ENCODE measurements around the gene TTC17.

Gene TTC17, protein sequence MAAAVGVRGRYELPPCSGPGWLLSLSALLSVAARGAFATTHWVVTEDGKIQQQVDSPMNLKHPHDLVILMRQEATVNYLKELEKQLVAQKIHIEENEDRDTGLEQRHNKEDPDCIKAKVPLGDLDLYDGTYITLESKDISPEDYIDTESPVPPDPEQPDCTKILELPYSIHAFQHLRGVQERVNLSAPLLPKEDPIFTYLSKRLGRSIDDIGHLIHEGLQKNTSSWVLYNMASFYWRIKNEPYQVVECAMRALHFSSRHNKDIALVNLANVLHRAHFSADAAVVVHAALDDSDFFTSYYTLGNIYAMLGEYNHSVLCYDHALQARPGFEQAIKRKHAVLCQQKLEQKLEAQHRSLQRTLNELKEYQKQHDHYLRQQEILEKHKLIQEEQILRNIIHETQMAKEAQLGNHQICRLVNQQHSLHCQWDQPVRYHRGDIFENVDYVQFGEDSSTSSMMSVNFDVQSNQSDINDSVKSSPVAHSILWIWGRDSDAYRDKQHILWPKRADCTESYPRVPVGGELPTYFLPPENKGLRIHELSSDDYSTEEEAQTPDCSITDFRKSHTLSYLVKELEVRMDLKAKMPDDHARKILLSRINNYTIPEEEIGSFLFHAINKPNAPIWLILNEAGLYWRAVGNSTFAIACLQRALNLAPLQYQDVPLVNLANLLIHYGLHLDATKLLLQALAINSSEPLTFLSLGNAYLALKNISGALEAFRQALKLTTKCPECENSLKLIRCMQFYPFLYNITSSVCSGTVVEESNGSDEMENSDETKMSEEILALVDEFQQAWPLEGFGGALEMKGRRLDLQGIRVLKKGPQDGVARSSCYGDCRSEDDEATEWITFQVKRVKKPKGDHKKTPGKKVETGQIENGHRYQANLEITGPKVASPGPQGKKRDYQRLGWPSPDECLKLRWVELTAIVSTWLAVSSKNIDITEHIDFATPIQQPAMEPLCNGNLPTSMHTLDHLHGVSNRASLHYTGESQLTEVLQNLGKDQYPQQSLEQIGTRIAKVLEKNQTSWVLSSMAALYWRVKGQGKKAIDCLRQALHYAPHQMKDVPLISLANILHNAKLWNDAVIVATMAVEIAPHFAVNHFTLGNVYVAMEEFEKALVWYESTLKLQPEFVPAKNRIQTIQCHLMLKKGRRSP

DNA sequence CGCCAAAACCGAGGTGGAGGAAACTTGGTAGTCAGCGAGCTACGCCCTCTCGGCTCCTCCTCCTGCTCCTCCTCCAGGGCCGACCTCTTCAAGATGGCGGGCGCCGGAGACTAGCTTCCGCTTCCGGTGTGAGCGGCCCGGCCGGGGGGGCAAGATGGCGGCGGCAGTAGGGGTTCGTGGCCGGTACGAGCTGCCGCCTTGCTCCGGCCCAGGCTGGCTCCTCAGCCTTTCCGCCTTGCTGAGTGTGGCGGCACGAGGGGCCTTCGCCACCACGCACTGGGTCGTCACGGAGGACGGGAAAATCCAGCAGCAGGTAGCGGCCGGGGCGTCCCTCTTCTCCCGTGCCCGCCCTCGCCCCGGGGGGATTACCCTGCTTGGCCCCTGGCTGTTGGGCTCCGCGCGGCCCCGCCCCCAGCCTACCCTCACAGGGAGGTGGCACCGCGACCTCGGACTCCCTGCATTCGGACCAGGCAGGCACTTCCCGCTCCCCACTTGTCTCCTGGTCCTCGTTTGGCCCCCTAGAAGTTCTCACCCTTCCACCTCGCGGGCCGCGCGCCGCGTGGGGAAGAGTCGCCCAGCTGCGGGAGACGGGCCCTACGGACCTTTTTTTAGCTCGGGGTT, at the start of gene TTC17:
TSS of gene TTC17 (plus strand) at position 120 of the 621 bp plus-strand sequence. CDS start at position 155, 35 bp downstream.
- ChIA-PET POLR2A (interaction anchor here (0.6 to 3.9 kb wide), 11 partner anchors 8 to 914 kb away, joined by 3 to 49 read pairs (median 5); partner anchors contain the start of gene API5), CTCF (interaction anchor here (1.8 to 2.1 kb wide), 2 partner anchors 47 to 61 kb away, joined by 5 to 12 read pairs; partner anchors contain the start of gene API5)
- Histone ChIP-seq H3K4me1 (ENCODE audit: control insufficient read depth, insufficient read depth, low read length) (peaks cover 3% of the 10 kb centered on the region), H3K4me3 (ENCODE audit: low read depth, low read length) (peak within 1 kb of the TSS; percentile 100), H3K36me3 (ENCODE audit: control insufficient read depth in 2 of 2, insufficient read depth in 1 of 2, low read length in 2 of 2) (no peaks in the 10 kb centered on the region), H3K9me3 (ENCODE audit: control insufficient read depth, insufficient read depth, low read depth, low read length) (no peaks in the 10 kb centered on the region), H3K27ac (ENCODE audit: extremely low read depth, low read depth, low read length) (peak within 1 kb of the TSS; percentile 61; the same call in 1 of the 2 replicates)
- TF ChIP-seq ZNF211 (tag by site-specific recombination; IDR thresholded peaks at IDR 0.05; ENCODE audit: low read depth) (no peak), KLF9 (tag by site-specific recombination; IDR thresholded peaks at IDR 0.05; ENCODE audit: low read depth) (peak; percentile 87), ZBTB6 (tag by site-specific recombination; IDR thresholded peaks at IDR 0.05) (no peak), ZNF660 (tag by site-specific recombination; IDR thresholded peaks at IDR 0.05) (no peak; the same call in 1 of the 2 replicates), ZNF157 (tag by site-specific recombination; IDR thresholded peaks at IDR 0.05) (no peak), ZNF510 (tag by site-specific recombination; IDR thresholded peaks at IDR 0.05; ENCODE audit: insufficient replicate concordance) (no peak), TSHZ1 (tag by site-specific recombination; IDR thresholded peaks at IDR 0.05; ENCODE audit: borderline replicate concordance) (no peak), ZNF239 (tag by site-specific recombination; IDR thresholded peaks at IDR 0.05) (no peak), ZFP69B (tag by site-specific recombination; IDR thresholded peaks at IDR 0.05) (no peak), BCL11A (tag by site-specific recombination; IDR thresholded peaks at IDR 0.05; ENCODE audit: low read depth) (no peak), ZNF768 (tag by site-specific recombination; IDR thresholded peaks at IDR 0.05) (no peak), ZNF610 (tag by site-specific recombination; IDR thresholded peaks at IDR 0.05; ENCODE audit: borderline replicate concordance) (peak; percentile 36; the same call in 1 of the 2 replicates), KLF10 (tag by site-specific recombination; IDR thresholded peaks at IDR 0.05) (peak; percentile 47; the same call in 1 of the 2 replicates), ZNF324 (tag by site-specific recombination; IDR thresholded peaks at IDR 0.05) (peak; percentile 52; the same call in 1 of the 2 replicates), ZNF548 (tag by site-specific recombination; IDR thresholded peaks at IDR 0.05) (no peak), ZSCAN30 (tag by site-specific recombination; IDR thresholded peaks at IDR 0.05) (peak; percentile 49; the same call in 1 of the 2 replicates), GLI4 (tag by site-specific recombination; IDR thresholded peaks at IDR 0.05) (no peak), ZNF10 (tag by site-specific recombination; IDR thresholded peaks at IDR 0.05) (no peak), ZNF366 (tag by site-specific recombination; conservative IDR thresholded peaks at IDR 0.05) (no peak), ZFP41 (tag by site-specific recombination; IDR thresholded peaks at IDR 0.05; ENCODE audit: borderline replicate concordance) (no peak), ZNF174 (tag by site-specific recombination; IDR thresholded peaks at IDR 0.05) (no peak), ZNF791 (tag by site-specific recombination; IDR thresholded peaks at IDR 0.05) (no peak), ZNF621 (tag by site-specific recombination; IDR thresholded peaks at IDR 0.05) (no peak), ZNF521 (tag by site-specific recombination; IDR thresholded peaks at IDR 0.05) (no peak), ZNF16 (tag by site-specific recombination; IDR thresholded peaks at IDR 0.05; ENCODE audit: low read depth) (no peak), KLF7 (tag by site-specific recombination; IDR thresholded peaks at IDR 0.05; ENCODE audit: borderline replicate concordance) (peak; percentile 54; the same call in 1 of the 2 replicates)
- TF ChIP-seq, protein P1, sequence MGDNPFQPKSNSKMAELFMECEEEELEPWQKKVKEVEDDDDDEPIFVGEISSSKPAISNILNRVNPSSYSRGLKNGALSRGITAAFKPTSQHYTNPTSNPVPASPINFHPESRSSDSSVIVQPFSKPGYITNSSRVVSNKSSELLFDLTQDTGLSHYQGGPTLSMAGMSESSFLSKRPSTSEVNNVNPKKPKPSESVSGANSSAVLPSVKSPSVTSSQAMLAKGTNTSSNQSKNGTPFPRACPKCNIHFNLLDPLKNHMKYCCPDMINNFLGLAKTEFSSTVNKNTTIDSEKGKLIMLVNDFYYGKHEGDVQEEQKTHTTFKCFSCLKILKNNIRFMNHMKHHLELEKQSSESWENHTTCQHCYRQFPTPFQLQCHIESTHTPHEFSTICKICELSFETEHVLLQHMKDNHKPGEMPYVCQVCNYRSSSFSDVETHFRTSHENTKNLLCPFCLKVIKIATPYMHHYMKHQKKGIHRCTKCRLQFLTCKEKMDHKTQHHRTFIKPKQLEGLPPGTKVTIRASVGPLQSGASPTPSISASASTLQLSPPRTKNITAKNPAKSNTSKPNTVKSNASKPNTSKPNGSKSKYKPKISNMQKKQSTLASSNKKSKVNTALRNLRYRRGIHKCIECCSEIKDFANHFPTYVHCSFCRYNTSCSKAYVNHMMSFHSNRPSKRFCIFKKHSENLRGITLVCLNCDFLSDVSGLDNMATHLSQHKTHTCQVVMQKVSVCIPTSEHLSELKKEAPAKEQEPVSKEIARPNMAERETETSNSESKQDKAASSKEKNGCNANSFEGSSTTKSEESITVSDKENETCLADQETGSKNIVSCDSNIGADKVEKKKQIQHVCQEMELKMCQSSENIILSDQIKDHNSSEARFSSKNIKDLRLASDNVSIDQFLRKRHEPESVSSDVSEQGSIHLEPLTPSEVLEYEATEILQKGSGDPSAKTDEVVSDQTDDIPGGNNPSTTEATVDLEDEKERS (tag by site-specific recombination; IDR thresholded peaks at IDR 0.05) = peak; percentile 24; the same call in 1 of the 2 replicates
